Spleen (tissue), 11 donors: ENCODE results near the gene MAGI3. TPM values are rescaled to one million over a fixed set of nuclear protein-coding genes. Genes with fewer than 3 reads are reported as not detected.

Experiments used
- DNase-seq: peaks from one replicate; pipeline ENCODE4 v3.0.0-alpha.2; 2020
- H3K27ac ChIP-seq, 8 donors: fragments of 200-600 bp; sonication (generic) in 7 of 8; 1 replicate in 4 of 8; 2 replicates in 4 of 8; pipeline versions ENCODE4 v1.5.0 to v1.8.0; 2016 to 2021; ENCODE audit warnings: inconsistent platforms in 4 of 8, mild to moderate bottlenecking in 4 of 8, moderate library complexity in 1 of 8
- H3K27me3 ChIP-seq, 7 donors: fragments of 200-600 bp; sonication (generic) in 6 of 7; replicated peaks in 1 of 7; 1 replicate in 4 of 7; 2 replicates in 3 of 7; pipeline versions ENCODE4 v1.5.0 to v1.8.0; 2016 to 2021; ENCODE audit warnings: inconsistent platforms in 3 of 7, mild to moderate bottlenecking in 1 of 7
- H3K36me3 ChIP-seq, 6 donors: fragments of 200-600 bp; sonication (generic) in 5 of 6; 1 replicate in 4 of 6; 2 replicates in 2 of 6; pipeline versions ENCODE4 v1.5.0 to v1.8.0; 2016 to 2021; ENCODE audit warnings: inconsistent platforms in 2 of 6
- H3K4me1 ChIP-seq, 6 donors: fragments of 200-600 bp; sonication (generic) in 5 of 6; 1 replicate in 3 of 6; 2 replicates in 3 of 6; pipeline versions ENCODE4 v1.5.0 to v1.8.0; 2016 to 2021; ENCODE audit warnings: inconsistent platforms in 3 of 6
- H3K4me3 ChIP-seq, 8 donors: fragments of 200-600 bp; sonication (generic) in 7 of 8; 1 replicate in 4 of 8; 2 replicates in 4 of 8; pipeline versions ENCODE4 v1.5.0 to v1.8.0; 2016 to 2021; ENCODE audit warnings: inconsistent platforms in 4 of 8, mild to moderate bottlenecking in 4 of 8, moderate library complexity in 2 of 8
- H3K9me3 ChIP-seq, 8 donors: fragments of 200-600 bp; sonication (generic) in 7 of 8; 1 replicate in 4 of 8; 2 replicates in 4 of 8; pipeline versions ENCODE4 v1.5.0 to v1.8.0; 2016 to 2021; ENCODE audit warnings: inconsistent platforms in 4 of 8
- CTCF ChIP-seq, 11 experiments: fragments of 200-600 bp in 7 of 11; fragments of 450-650 bp in 4 of 11; sonication (generic) in 4 of 11; IDR thresholded peaks in 8 of 11; conservative IDR thresholded peaks in 3 of 11; 1 replicate in 7 of 11; 2 replicates in 4 of 11; pipeline versions ENCODE4 v1.4.0 to v1.8.0; 2016 to 2021; ENCODE audit warnings: antibody characterized with exemption in 11 of 11, inconsistent platforms in 4 of 11, mild to moderate bottlenecking in 1 of 11
- POLR2A ChIP-seq, 3 donors: fragments of 450-650 bp; IDR thresholded peaks; one replicate each; pipeline ENCODE4 v1.5.1; 2017; ENCODE audit warnings: antibody characterized with exemption in 3 of 3, mild to moderate bottlenecking in 1 of 3
- POLR2AphosphoS5 ChIP-seq, 3 donors: sonication (generic); formaldehyde crosslinking; IDR thresholded peaks; one replicate each; pipeline ENCODE4 v1.5.1; 2017; ENCODE audit warnings: antibody characterized with exemption in 3 of 3
- WGBS, 5 donors: extraction: QIAGEN DNeasy Blood & Tissue Kit in 3 of 5; methylation state at CpG; one replicate each; pipeline versions ENCODE4 v1.1.5 to v1.1.7; 2013 to 2018; 5-methylcytosine and 5-hydroxymethylcytosine counted together
- intact Hi-C: fragments of 100-400 bp; cut with DNase I; formaldehyde crosslinking; loops from one replicate; pipeline ENCODE4 v1.15.0; 2023; ENCODE audit warnings: low total_unique reads
- polyA plus RNA-seq, 3 donors: library from polyadenylated mRNA; stranded (reverse); fragments of 200-250 nt; gene quantifications; one replicate each; pipeline ENCODE4 v1.2.1, GENCODE V29; 2013
- total RNA-seq, 7 donors: library from RNA; depleted of rRNA in 3 of 7; stranded (reverse); fragments of >200 nt in 3 of 7; fragmentation: NEBNext Ultra II Directional in 4 of 7; extraction: Animal tissue kit (Norgen Biotek cat#: 25700) in 4 of 7; gene quantifications; one replicate each; pipeline versions ENCODE4 v1.1.0 to v1.2.1, GENCODE V29; 2016 to 2021
- donor health status: healthy with polysubstance abuse.
- donor health status: DM: no; HTN: no; CAD: no; lungs with moderate emphysema.
- donor health status: DM: no; HTN: no; CAD: no.
- donor health status: Bipolar disorder and iron deficiency.
- donor health status: healthy.
- donor health status: DM: no; HTN: no; CAD: no.
- donor health status: DM: yes; HTN: yes; CAD: no.

The MAGI3 gene
- total and polyA plus RNA-seq, 10 donors, result 0.74 to 16.3 (median 9.9) TPM

DNA sequence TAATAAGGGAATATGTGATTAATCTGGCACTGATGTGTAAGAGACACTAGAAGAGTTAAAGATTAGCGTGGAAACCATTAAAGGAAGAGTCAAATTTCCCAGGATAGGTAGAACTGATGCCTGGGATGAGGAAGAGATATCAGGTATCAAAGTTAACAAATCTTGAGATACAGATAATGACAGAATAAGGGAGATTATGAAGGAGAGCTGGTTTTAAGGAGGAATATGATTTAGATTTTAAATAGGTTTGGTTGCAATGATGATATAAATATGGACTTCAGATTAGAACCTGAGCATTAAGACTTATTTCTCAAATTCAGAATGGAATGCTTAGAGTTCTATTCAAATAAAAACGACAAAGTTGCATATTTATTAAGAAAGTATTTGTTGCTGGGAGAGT, 26.2 kb downstream of the MAGI3 start:
- Histone ChIP-seq H3K9me3 (peaks cover 0 to 19% (median 7%) of the 10 kb centered on the region in 8 donors), H3K4me1 (no peaks in the 10 kb centered on the region), H3K36me3 (no peaks in the 10 kb centered on the region), H3K4me3 (no peak overlapping the region), H3K27ac (no peak overlapping the region), H3K27me3 (no peaks in the 10 kb centered on the region)
- intact Hi-C loops, result no loop called here
- WGBS, 5 donors, result 73 to 97% (median 88%) methylated on average over 2 of the region's 2 CpGs
- TF ChIP-seq CTCF (IDR thresholded peaks at IDR 0.05 in 8 of 11, conservative IDR thresholded peaks at IDR 0.05 in 3 of 11) (no peak), POLR2AphosphoS5 (IDR thresholded peaks at IDR 0.05) (no peak), POLR2A (IDR thresholded peaks at IDR 0.05) (no peak)
- DNase-seq, result no peak

- Histone ChIP-seq H3K4me3 (no peak overlapping the region), H3K9me3 (peaks cover 0 to 19% (median 10%) of the 10 kb centered on the region in 8 donors), H3K27me3 (no peaks in the 10 kb centered on the region), H3K4me1 (no peaks in the 10 kb centered on the region), H3K36me3 (no peaks in the 10 kb centered on the region), H3K27ac (no peak overlapping the region)
- intact Hi-C loops, result no loop called here
- 96 to 98% (median 97%) methylated on average over 22 to 26 of the region's 26 CpGs for WGBS, 5 donors
- DNase-seq, result peak; percentile 66
- TF ChIP-seq POLR2A (IDR thresholded peaks at IDR 0.05) (no peak), POLR2AphosphoS5 (IDR thresholded peaks at IDR 0.05) (no peak), CTCF (IDR thresholded peaks at IDR 0.05 in 8 of 11, conservative IDR thresholded peaks at IDR 0.05 in 3 of 11) (no peak)
Measured at GRCh38 chr1:113422315-113423068, 32.2 kb downstream of the MAGI3 start.

GRCh38 chr1:113423826-113424225, 33.5 kb downstream of the MAGI3 start:
- WGBS, 5 donors, result 83 to 97% (median 96%) methylated on average over 6 to 14 of the region's 14 CpGs
- Histone ChIP-seq H3K4me3 (no peak overlapping the region), H3K36me3 (no peaks in the 10 kb centered on the region), H3K9me3 (peaks cover 0 to 19% (median 10%) of the 10 kb centered on the region in 8 donors), H3K27ac (no peak overlapping the region), H3K4me1 (no peaks in the 10 kb centered on the region), H3K27me3 (no peaks in the 10 kb centered on the region)
- DNase-seq, result no peak
- intact Hi-C loops, result no loop called here
- TF ChIP-seq CTCF (IDR thresholded peaks at IDR 0.05 in 8 of 11, conservative IDR thresholded peaks at IDR 0.05 in 3 of 11) (no peak), POLR2A (IDR thresholded peaks at IDR 0.05) (no peak), POLR2AphosphoS5 (IDR thresholded peaks at IDR 0.05) (no peak)

DNA sequence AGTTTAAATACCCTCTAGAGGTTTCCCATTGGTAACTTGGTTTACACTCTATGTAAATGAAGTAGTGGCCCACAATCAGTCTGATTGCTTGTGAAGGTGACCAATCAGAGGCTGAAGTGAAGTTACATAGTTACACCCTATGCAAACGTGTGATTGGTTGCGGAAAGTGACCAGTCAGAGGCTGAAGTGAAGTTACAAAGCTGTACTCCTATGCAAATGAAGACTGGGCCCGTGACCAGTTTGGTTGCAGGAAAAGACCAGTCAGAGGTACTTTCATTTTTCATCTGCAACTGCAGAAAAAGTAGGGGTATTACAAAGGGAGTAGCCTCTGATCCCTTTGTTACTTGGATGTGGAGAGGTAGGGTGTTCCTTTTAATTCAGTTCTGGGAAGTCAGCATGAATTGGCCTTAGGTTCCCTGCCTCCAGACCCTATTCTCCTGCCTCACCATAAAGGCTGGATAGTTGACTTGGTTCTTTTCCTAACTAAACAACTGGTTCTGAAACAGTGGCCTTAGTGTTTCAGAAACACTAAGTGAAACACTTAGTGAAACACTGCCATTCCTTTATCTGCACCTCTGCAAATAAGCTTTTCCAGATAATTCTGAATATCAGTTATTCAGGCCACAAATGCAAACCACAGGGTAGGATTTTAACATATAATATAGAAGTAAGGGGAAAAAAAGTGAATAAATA, 39.3 kb downstream of the MAGI3 start:
- Histone ChIP-seq H3K4me3 (no peak overlapping the region), H3K36me3 (no peaks in the 10 kb centered on the region), H3K27me3 (no peaks in the 10 kb centered on the region), H3K4me1 (no peaks in the 10 kb centered on the region), H3K9me3 (peaks cover 0 to 5% (median 0%) of the 10 kb centered on the region in 8 donors), H3K27ac (peak overlapping the region in 2 of 8 donors; percentile 39 to 64)
- no peak for TF ChIP-seq CTCF (IDR thresholded peaks at IDR 0.05 in 8 of 11, conservative IDR thresholded peaks at IDR 0.05 in 3 of 11)
- TF ChIP-seq POLR2AphosphoS5 (IDR thresholded peaks at IDR 0.05), result no peak
- no peak for TF ChIP-seq POLR2A (IDR thresholded peaks at IDR 0.05)
- WGBS, 5 donors, result 69 to 89% (median 84%) methylated on average over 3 of the region's 3 CpGs
- no peak for DNase-seq
- intact Hi-C loops, result no loop called here
